ENCODE results near the gene TNKS2. TPM values are rescaled to one million over a fixed set of nuclear protein-coding genes. Genes with fewer than 3 reads are reported as not detected.
A peak's percentile ranks its signal among the peaks of the same experiment; 100 is the strongest.

TNKS2 gene
- total RNA-seq, 3 donors from 2014 or later (not counting 1 experiment from before 2014, with no cell fraction given), result 47.0 to 50.9 (median 47.9) TPM

- H3K36me3 Mint-ChIP-seq, result no peaks in the 10 kb centered on the region
- DNase-seq, result no peak
- peak overlapping the region; percentile 68 for H3K4me3 ChIP-seq (ENCODE audit: low read length)
- H3K4me3 Mint-ChIP-seq, result peak overlapping the region; percentile 93
- peaks cover 0 to 2% of the 10 kb centered on the region in 2 donors for H3K27me3 Mint-ChIP-seq (ENCODE audit: low read depth in 2 of 2)
- H3K4me1 Mint-ChIP-seq, result peaks cover 26% of the 10 kb centered on the region in 2 donors
- WGBS (ENCODE audit: insufficient coverage), result 6% methylated on average over 18 of the region's 18 CpGs
- ATAC-seq, result no peak
- peak overlapping the region; percentile 72 to 88 for H3K27ac Mint-ChIP-seq
- no peak for TF ChIP-seq CTCF (IDR thresholded peaks at IDR 0.05)
- H3K36me3 ChIP-seq (ENCODE audit: control insufficient read depth, insufficient read depth, low read length), result no peaks in the 10 kb centered on the region
- H3K9me3 Mint-ChIP-seq, result no peaks in the 10 kb centered on the region
- peaks cover 16% of the 10 kb centered on the region for H3K4me1 ChIP-seq (ENCODE audit: control insufficient read depth, insufficient read depth, low read length)
- H3K27me3 ChIP-seq (ENCODE audit: control insufficient read depth, insufficient read depth, low read length), result no peaks in the 10 kb centered on the region
- intact Hi-C loops (cut with micrococcal nuclease), result loop anchor here (2.0 kb wide), 2 partner anchors 15 to 109 kb away; partner anchors contain the start of genes BTAF1 and TNKS2
- H3K9me3 ChIP-seq (ENCODE audit: control insufficient read depth, insufficient read depth, low read length), result no peaks in the 10 kb centered on the region
- peak overlapping the region; percentile 77 for H3K27ac ChIP-seq (ENCODE audit: low read length)
Observed at GRCh38 chr10:91907914-91908336, 109.7 kb downstream of the TNKS2 start.

- Histone ChIP-seq H3K36me3 (ENCODE audit: control insufficient read depth, insufficient read depth, low read length) (no peaks in the 10 kb centered on the region), H3K27me3 (ENCODE audit: control insufficient read depth, insufficient read depth, low read length) (no peaks in the 10 kb centered on the region), H3K4me1 (ENCODE audit: control insufficient read depth, insufficient read depth, low read length) (peaks cover 16% of the 10 kb centered on the region), H3K9me3 (ENCODE audit: control insufficient read depth, insufficient read depth, low read length) (no peaks in the 10 kb centered on the region), H3K4me3 (ENCODE audit: low read length) (peak overlapping the region; percentile 68), H3K27ac (ENCODE audit: low read length) (peak overlapping the region; percentile 77)
- TF ChIP-seq CTCF (IDR thresholded peaks at IDR 0.05), result peak; percentile 46
- Mint-ChIP-seq H3K4me1 (peaks cover 26% of the 10 kb centered on the region in 2 donors), H3K27ac (peak overlapping the region; percentile 85 to 88), H3K4me3 (peak overlapping the region; percentile 95), H3K9me3 (no peaks in the 10 kb centered on the region), H3K27me3 (ENCODE audit: low read depth in 2 of 2) (peaks cover 1 to 6% of the 10 kb centered on the region in 2 donors), H3K36me3 (no peaks in the 10 kb centered on the region)
- intact Hi-C loops (cut with micrococcal nuclease), result loop anchor here (2.0 kb wide), 2 partner anchors 14 to 110 kb away; partner anchors contain the start of genes BTAF1 and TNKS2
- DNase-seq (peak; percentile 68 to 86), ATAC-seq (peak; percentile 81 to 91 (median 85))
- under 1% methylated on average over 93 of the region's 93 CpGs for WGBS (ENCODE audit: insufficient coverage)
Observed at GRCh38 chr10:91908337-91909116, 110.3 kb downstream of the TNKS2 start.

GRCh38 chr10:91909117-91909677 is 111.0 kb downstream of the TNKS2 start, which contains the start of gene FGFBP3:
Gene FGFBP3 (minus strand): TSS chr10:91909486. CDS start chr10:91908969, 517 bp downstream.
- intact Hi-C loops (cut with micrococcal nuclease), result loop anchor here (2.0 kb wide), 2 partner anchors 14 to 110 kb away; partner anchors contain the start of genes BTAF1 and TNKS2
- Histone ChIP-seq H3K4me1 (ENCODE audit: control insufficient read depth, insufficient read depth, low read length) (peaks cover 16% of the 10 kb centered on the region), H3K27ac (ENCODE audit: low read length) (peak within 1 kb of the TSS; percentile 45), H3K27me3 (ENCODE audit: control insufficient read depth, insufficient read depth, low read length) (peaks cover 4% of the 10 kb centered on the region), H3K9me3 (ENCODE audit: control insufficient read depth, insufficient read depth, low read length) (no peaks in the 10 kb centered on the region), H3K36me3 (ENCODE audit: control insufficient read depth, insufficient read depth, low read length) (no peaks in the 10 kb centered on the region), H3K4me3 (ENCODE audit: low read length) (peak within 1 kb of the TSS; percentile 68)
- peak in 1 of 2 donors; percentile 55 for DNase-seq
- no peaks in the 10 kb centered on the region for H3K36me3 Mint-ChIP-seq
- H3K4me1 Mint-ChIP-seq, result peaks cover 26% of the 10 kb centered on the region in 2 donors
- peaks cover 6 to 8% of the 10 kb centered on the region in 2 donors for H3K27me3 Mint-ChIP-seq (ENCODE audit: low read depth in 2 of 2)
- no peak for TF ChIP-seq CTCF (IDR thresholded peaks at IDR 0.05)
- WGBS (ENCODE audit: insufficient coverage), result 0% methylated on average over 14 of the region's 19 CpGs
- H3K27ac Mint-ChIP-seq, result peak within 1 kb of the TSS; percentile 85 to 88
- peak within 1 kb of the TSS; percentile 95 for H3K4me3 Mint-ChIP-seq
- H3K9me3 Mint-ChIP-seq, result no peaks in the 10 kb centered on the region
- ATAC-seq, result peak in 1 of 3 donors; percentile 4
